ENCODE measurements around the gene SCN11A. TPM values are rescaled to one million over a fixed set of nuclear protein-coding genes. Genes with fewer than 3 reads are reported as not detected.

The SCN11A gene
- total RNA-seq, 1 experiment from 2014 or later, result 0.13 TPM

DNA sequence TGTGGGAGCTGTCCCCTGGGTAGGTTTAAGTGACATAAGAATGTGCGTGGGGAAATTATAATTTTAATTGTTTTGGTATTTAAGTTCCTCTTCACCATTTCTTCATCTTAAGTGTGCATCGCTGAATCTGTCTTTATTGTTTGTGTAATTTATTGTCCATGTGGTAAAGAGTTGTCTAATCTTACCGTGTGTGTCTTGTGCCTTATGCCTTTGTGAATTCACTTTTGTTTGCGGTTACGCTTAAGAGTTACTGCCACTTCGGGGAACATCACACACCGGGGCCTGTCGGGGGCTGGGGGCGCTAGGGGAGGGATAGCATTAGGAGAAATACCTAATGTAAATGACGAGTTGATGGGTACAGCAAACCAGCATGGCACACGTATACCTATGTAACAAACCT, 839 bp upstream of the SCN11A start (continued):
- TF ChIP-seq, protein P1, sequence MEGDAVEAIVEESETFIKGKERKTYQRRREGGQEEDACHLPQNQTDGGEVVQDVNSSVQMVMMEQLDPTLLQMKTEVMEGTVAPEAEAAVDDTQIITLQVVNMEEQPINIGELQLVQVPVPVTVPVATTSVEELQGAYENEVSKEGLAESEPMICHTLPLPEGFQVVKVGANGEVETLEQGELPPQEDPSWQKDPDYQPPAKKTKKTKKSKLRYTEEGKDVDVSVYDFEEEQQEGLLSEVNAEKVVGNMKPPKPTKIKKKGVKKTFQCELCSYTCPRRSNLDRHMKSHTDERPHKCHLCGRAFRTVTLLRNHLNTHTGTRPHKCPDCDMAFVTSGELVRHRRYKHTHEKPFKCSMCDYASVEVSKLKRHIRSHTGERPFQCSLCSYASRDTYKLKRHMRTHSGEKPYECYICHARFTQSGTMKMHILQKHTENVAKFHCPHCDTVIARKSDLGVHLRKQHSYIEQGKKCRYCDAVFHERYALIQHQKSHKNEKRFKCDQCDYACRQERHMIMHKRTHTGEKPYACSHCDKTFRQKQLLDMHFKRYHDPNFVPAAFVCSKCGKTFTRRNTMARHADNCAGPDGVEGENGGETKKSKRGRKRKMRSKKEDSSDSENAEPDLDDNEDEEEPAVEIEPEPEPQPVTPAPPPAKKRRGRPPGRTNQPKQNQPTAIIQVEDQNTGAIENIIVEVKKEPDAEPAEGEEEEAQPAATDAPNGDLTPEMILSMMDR (IDR thresholded peaks at IDR 0.05), result no peak
- no peak for TF ChIP-seq FOXJ3 (CRISPR knock-in tag; IDR thresholded peaks at IDR 0.05; ENCODE audit: borderline replicate concordance)

DNA sequence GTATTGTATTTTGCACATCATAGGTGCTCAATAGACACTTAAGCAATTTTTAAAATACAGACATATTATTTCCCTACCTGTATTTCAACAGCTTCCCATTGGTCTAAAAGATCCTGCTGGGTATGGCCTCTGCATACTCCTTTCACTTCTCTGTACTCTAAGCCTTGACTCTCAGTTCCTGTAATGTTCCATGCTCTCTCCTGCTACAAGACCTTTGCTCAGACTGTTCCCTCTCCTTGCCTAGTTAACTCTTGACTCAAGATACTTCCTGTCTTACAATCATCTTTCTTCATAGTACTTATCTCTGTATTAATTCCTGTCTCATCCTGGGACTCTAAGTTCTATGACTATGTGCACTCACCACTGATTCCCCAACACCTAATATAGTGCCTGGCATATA, 1.7 kb downstream of the SCN11A start:
- POLR2A ChIA-PET, result no interaction called here
- Mint-ChIP-seq H3K27ac (no peak overlapping the region; the same call in 1 of the 2 replicates), H3K27me3 (ENCODE audit: low read depth) (peaks cover 3% of the 10 kb centered on the region; the same call in 1 of the 2 replicates), H3K36me3 (no peaks in the 10 kb centered on the region), H3K4me3 (no peak overlapping the region), H3K4me1 (peaks cover 13% of the 10 kb centered on the region), H3K9me3 (no peaks in the 10 kb centered on the region)
- TF ChIP-seq, protein P2, sequence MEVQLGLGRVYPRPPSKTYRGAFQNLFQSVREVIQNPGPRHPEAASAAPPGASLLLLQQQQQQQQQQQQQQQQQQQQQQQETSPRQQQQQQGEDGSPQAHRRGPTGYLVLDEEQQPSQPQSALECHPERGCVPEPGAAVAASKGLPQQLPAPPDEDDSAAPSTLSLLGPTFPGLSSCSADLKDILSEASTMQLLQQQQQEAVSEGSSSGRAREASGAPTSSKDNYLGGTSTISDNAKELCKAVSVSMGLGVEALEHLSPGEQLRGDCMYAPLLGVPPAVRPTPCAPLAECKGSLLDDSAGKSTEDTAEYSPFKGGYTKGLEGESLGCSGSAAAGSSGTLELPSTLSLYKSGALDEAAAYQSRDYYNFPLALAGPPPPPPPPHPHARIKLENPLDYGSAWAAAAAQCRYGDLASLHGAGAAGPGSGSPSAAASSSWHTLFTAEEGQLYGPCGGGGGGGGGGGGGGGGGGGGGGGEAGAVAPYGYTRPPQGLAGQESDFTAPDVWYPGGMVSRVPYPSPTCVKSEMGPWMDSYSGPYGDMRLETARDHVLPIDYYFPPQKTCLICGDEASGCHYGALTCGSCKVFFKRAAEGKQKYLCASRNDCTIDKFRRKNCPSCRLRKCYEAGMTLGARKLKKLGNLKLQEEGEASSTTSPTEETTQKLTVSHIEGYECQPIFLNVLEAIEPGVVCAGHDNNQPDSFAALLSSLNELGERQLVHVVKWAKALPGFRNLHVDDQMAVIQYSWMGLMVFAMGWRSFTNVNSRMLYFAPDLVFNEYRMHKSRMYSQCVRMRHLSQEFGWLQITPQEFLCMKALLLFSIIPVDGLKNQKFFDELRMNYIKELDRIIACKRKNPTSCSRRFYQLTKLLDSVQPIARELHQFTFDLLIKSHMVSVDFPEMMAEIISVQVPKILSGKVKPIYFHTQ (CRISPR knock-in tag; IDR thresholded peaks at IDR 0.05), result no peak
- TF ChIP-seq, protein P3, sequence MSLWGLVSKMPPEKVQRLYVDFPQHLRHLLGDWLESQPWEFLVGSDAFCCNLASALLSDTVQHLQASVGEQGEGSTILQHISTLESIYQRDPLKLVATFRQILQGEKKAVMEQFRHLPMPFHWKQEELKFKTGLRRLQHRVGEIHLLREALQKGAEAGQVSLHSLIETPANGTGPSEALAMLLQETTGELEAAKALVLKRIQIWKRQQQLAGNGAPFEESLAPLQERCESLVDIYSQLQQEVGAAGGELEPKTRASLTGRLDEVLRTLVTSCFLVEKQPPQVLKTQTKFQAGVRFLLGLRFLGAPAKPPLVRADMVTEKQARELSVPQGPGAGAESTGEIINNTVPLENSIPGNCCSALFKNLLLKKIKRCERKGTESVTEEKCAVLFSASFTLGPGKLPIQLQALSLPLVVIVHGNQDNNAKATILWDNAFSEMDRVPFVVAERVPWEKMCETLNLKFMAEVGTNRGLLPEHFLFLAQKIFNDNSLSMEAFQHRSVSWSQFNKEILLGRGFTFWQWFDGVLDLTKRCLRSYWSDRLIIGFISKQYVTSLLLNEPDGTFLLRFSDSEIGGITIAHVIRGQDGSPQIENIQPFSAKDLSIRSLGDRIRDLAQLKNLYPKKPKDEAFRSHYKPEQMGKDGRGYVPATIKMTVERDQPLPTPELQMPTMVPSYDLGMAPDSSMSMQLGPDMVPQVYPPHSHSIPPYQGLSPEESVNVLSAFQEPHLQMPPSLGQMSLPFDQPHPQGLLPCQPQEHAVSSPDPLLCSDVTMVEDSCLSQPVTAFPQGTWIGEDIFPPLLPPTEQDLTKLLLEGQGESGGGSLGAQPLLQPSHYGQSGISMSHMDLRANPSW (CRISPR knock-in tag; conservative IDR thresholded peaks at IDR 0.05; ENCODE audit: low read depth), result no peak
- no peak for DNase-seq (ENCODE audit: low spot score)
- CTCF ChIA-PET, result interaction anchor here (1.1 to 1.6 kb wide), 2 partner anchors 19 to 312 kb away, joined by 3 read pairs; no protein-coding TSS in a partner anchor
- no peak for ATAC-seq

DNA sequence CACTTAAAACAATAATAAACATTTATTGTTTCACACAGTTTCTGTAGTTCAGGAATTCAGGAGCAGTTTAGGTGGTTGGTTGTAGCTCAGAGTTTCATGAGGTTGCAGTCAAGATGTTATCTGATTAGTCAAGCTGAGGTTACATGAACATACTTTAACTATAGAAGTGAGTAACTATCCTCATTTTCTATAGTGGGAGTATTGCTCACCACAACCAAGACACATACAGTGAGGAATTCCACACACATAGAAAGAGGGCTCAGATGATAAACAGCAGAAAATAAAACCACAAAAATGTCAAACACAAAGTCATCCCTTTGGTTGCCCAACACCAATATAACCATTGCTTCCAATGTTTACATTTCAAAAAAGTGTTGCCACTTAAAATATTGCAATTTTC, 13.6 kb downstream of the SCN11A start:
- Mint-ChIP-seq H3K27me3 (ENCODE audit: low read depth) (no peaks in the 10 kb centered on the region), H3K4me1 (no peaks in the 10 kb centered on the region), H3K27ac (no peak overlapping the region), H3K9me3 (peaks cover 20% of the 10 kb centered on the region), H3K4me3 (no peak overlapping the region), H3K36me3 (no peaks in the 10 kb centered on the region; the same call in 1 of the 2 replicates)
- CTCF ChIA-PET, result no interaction called here
- TF ChIP-seq JUN (CRISPR knock-in tag; IDR thresholded peaks at IDR 0.05), result no peak
- TF ChIP-seq TEAD4 (CRISPR knock-in tag; IDR thresholded peaks at IDR 0.05), result no peak
- TF ChIP-seq, protein P4, sequence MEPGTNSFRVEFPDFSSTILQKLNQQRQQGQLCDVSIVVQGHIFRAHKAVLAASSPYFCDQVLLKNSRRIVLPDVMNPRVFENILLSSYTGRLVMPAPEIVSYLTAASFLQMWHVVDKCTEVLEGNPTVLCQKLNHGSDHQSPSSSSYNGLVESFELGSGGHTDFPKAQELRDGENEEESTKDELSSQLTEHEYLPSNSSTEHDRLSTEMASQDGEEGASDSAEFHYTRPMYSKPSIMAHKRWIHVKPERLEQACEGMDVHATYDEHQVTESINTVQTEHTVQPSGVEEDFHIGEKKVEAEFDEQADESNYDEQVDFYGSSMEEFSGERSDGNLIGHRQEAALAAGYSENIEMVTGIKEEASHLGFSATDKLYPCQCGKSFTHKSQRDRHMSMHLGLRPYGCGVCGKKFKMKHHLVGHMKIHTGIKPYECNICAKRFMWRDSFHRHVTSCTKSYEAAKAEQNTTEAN (CRISPR knock-in tag; IDR thresholded peaks at IDR 0.05), result no peak
- TF ChIP-seq, protein P5, sequence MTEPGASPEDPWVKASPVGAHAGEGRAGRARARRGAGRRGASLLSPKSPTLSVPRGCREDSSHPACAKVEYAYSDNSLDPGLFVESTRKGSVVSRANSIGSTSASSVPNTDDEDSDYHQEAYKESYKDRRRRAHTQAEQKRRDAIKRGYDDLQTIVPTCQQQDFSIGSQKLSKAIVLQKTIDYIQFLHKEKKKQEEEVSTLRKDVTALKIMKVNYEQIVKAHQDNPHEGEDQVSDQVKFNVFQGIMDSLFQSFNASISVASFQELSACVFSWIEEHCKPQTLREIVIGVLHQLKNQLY (CRISPR knock-in tag; IDR thresholded peaks at IDR 0.05), result no peak
- TF ChIP-seq, protein P1 (IDR thresholded peaks at IDR 0.05), result no peak
- DNase-seq (ENCODE audit: low spot score), result no peak
- POLR2A ChIA-PET, result no interaction called here
- ATAC-seq, result no peak

Data from WTC11 (cell line).